NCI-H2227 treated with DMSO at 0.1 percent for 48 hours (cell line): ENCODE data around the gene NPIPB13.
"Not testable (repeated sequence)": the region's sequence is repeated elsewhere in the genome, so short reads cannot be mapped to it uniquely, and the experiment has no call there.

Experiments
- DNase-seq: peaks from one replicate; lab custom pipeline; 2025; lab: John Stamatoyannopoulos, UW

The NPIPB13 gene

DNA sequence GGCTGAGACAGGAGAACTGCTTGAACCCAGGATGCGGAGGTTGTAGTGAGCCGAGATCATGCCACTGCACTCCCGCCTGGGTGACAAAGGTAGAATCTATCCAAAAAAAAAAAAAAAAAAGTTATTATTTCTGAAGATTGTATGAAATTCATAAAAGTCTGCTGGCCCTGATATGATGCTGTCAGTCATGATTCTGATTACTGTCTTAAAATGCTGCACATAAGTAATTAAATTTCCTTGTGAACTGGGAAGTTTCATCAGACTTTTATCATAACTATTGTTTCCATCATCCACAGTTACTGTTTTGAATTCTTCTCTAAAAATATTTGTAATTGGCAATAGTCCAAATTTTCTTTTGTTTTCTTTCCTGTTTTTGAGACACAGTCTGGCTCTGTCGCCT is at the start of gene NPIPB13:
Gene NPIPB13 (minus strand): TSS at position 101 of the 400 bp plus-strand sequence. CDS start 2,906 bp downstream, outside the sequence.
- DNase-seq: not testable (repeated sequence)

DNA sequence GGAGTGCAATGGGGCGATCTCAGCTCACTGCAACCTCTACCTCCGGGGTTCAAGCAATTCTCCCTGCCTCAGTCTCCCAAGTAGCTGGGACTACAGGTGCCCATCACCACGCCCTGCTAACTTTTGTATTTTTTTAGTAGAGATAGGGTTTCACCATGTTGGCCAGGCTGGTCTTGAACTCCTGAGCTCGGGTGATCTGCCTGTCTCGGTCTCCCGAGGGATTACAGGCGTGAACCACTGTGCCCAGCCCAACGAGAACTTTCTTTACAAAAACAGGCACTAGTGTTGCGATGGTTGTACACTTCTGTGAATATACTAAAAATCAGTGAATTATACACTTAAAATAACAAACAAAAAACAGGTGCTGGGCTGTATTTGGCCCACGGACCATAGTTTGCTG is 34.1 kb upstream of the NPIPB13 start:
- not testable (repeated sequence) for DNase-seq

GRCh38 chr16:30278523-30278922 is 30.2 kb upstream of the NPIPB13 start:
- not testable (repeated sequence) for DNase-seq

GRCh38 chr16:30217082-30217481 is 31.2 kb downstream of the NPIPB13 start:
- DNase-seq: not testable (repeated sequence)

DNA sequence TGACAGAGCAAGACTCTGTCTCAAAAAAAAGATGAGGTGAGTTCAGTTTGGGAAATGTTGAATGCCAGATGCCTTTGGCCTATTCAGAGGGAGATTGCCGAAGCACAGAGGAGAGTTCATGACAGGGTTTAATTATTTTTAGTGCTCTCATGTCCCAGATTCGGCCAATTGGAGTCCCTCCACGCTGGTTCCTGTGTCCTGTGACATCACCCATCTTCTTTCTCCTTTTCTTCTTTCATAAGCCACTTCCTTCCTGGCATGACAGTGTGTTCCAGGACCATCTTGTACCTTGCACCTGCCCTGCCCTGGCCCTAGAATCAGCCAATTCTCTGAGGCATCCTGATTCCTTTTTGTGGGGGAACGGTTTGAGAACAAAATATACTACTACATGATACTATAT is 36.9 kb downstream of the NPIPB13 start:
- not testable (repeated sequence) for DNase-seq

DNA sequence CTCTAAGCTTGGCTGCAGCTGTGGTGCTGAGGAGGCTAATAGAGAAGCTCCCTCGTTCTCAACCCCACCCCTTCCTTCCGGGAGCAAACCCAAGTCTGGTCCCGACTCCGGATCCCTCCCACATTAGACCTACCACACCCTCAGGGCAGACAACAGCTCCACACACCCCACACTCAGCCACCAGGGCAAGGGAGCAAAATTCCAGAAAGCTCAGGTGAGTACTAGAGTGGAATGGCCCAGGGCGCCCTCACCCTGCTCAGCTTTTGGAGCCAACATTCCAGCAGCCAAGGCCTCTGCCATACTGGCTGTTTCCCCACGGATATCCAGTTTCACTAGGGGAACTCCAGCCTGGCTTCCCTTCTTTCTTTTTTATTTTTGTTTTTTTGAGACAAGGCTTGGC is 39.2 kb downstream of the NPIPB13 start:
- not testable (repeated sequence) for DNase-seq

GRCh38 chr16:30207063-30207704 is 41.1 kb downstream of the NPIPB13 start:
- DNase-seq: not testable (repeated sequence)

DNA sequence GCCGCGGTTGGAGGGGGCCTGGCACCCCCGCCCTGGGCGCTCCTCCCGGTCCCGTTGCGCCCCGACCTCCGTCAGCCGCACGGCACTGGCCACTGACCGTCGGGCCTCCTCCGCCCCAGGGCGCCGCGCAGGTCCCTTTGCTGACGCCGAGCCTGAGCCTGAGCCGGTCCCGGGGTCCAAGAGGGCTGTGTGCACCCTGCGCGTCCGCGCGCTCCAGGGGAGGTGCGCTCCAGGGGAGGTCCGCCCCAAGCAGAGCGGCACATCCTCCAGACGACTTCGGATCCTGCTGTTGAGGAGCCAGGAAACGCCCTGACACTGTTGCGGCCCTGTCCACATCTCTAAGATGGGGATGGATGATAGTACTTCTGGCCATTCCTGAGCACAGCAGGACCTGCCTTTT is 42.0 kb downstream of the NPIPB13 start:
- DNase-seq: not testable (repeated sequence)

GRCh38 chr16:30205541-30206236 is 42.6 kb downstream of the NPIPB13 start:
- not testable (repeated sequence) for DNase-seq

DNA sequence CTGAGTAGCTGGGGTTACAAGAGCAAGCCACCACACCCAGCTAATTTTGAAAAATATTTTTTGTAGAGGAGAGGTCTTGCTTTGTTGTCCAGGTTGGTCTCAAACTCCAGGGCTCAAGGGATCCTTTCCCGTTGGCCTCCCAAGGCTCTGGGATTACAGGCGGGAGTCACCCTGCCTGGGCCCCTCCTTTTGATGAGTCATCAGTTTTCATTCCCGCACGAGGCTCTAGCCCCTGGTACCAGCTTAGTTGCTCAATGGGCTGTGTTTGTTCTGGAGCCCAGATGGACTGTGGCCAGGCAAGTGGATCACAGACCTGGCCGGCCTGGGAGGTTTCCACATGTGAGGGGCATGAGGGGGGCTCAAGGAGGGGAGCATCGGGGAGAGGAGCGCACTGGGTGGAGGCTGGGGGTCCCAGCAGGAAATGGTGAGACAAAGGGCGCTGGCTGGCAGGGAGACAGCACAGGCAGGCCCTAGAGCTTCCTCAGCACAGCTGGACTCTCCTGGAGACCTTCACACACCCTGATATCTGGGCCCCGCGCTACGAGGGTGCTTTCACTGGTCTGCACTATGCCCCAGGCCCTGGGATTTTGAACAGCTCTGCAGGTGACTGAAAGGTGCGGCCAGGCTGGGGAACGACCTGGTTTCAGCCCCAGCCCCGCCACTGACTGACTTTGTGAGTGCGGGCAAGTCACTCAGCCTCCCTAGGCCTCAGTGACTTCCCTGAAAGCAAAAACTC is 48.5 kb downstream of the NPIPB13 start:
- DNase-seq: not testable (repeated sequence)

DNA sequence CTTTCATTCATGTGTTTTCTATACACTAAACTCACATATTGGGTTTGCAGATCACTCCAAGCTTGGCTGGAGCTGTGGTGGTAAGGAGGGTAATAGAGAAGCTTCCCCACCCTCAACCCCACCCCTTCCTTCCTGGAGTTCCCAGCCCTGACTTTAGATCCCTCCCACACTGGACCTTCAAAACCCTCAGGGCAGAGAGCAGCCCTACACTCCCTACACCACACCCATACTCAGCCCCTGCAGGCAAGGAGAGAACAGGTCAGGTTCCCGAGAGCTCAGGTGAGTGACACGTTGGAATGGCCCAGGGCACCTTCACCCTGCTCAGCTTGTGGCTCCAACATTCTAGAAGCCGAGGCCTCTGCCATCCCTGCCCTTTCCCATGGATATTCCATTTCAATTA is 49.2 kb downstream of the NPIPB13 start, which contains the start of gene SULT1A3:
Gene SULT1A3 (plus strand): TSS at position 207 of the 400 bp plus-strand sequence. CDS start 1,474 bp downstream, outside the sequence.
- not testable (repeated sequence) for DNase-seq
